Peyer's patch (tissue), 4 donors: ENCODE measurements around the gene SLC25A23.

Source experiments
- CTCF ChIP-seq, 6 experiments: fragments of 450-650 bp in 4 of 6; fragments of 200-600 bp in 2 of 6; sonication (generic) in 1 of 6; IDR thresholded peaks; one replicate each; pipeline ENCODE4 v1.5.1; 2017 to 2019; ENCODE audit warnings: antibody characterized with exemption in 6 of 6, mild to moderate bottlenecking in 3 of 6, moderate library complexity in 1 of 6
- POLR2A ChIP-seq, 2 donors: fragments of 450-650 bp; IDR thresholded peaks; one replicate each; pipeline ENCODE4 v1.5.1; 2017; ENCODE audit warnings: antibody characterized with exemption in 2 of 2, mild to moderate bottlenecking in 2 of 2, moderate library complexity in 2 of 2

GRCh38 chr19:6450166-6450565 is 9.4 kb downstream of the SLC25A23 start:
- no peak for TF ChIP-seq CTCF (IDR thresholded peaks at IDR 0.05)
- TF ChIP-seq POLR2A (IDR thresholded peaks at IDR 0.05): no peak
